GM18870 (cell line): ENCODE results near the gene RIMS4.

Source experiments
- ATAC-seq: cut with Tn5 transposase; IDR thresholded peaks from one replicate; pipeline ENCODE4 v1.9.1; 2021; ENCODE audit warnings: moderate library complexity; ENCODE audit not compliant: unreplicated experiment

RIMS4 gene

DNA sequence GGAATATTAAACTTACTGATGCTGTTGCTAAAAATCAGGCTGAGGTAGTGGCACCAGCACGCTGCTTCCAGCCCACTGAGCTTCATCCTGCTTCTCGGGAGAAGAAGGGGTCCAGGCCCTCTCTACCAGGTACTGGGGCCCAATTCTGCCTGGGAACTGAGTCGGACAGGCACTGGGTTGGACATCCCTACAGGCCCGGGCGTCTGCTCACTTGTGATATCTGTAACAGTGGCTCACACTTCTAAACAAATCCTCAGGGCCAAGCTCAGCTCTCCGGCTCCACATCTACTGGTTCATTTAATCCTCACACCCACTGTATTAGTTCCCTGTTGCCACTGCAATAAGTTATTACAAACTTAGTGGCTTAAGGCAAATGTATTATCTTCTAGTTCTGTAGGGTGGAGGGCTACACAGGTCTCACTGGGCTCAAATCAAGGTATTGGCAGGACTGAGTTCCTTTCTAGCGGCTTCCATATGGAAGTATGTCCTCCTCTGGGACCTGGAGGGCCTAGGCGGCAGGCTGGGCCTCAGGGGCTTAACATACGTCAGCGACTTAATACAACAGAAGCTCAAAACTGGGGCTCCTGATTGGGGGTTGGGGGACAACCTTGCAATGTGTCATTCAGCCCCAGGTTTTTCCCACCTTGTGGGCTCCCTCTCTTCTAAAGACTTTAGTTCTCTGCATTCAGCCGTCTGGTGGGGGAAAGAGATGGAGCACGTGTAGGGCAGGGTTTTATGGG is 66.3 kb downstream of the RIMS4 start:
- ATAC-seq, result no peak

DNA sequence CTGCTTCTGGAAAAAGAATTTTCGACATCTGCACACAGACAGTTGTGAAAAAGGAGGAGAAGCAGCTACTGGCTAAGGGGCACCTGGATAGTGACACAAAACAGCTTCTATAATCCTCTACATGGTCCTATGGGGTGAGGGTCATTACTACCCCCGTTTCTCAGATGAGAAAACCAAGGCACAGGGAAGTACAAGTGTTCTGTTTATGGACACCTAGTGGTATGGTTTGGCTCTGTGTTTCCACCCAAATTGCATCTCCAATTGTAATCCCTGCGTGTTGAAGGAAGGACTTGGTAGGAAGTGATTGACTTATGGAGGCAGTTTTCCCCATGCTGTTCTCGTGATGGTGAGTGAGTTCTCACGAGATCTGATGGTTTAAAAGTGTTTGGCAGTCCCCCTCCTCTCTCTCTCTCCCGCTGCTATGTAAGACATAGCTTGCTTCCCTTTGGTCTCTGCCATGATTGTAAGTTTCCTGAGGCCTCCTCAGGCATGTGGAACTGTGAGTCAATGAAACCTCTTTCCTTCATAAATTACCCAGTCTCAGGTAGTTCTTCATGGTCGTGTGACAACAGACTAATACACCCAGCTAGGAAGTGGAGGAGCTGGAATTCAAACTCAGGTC is 67.2 kb downstream of the RIMS4 start:
- no peak for ATAC-seq

DNA sequence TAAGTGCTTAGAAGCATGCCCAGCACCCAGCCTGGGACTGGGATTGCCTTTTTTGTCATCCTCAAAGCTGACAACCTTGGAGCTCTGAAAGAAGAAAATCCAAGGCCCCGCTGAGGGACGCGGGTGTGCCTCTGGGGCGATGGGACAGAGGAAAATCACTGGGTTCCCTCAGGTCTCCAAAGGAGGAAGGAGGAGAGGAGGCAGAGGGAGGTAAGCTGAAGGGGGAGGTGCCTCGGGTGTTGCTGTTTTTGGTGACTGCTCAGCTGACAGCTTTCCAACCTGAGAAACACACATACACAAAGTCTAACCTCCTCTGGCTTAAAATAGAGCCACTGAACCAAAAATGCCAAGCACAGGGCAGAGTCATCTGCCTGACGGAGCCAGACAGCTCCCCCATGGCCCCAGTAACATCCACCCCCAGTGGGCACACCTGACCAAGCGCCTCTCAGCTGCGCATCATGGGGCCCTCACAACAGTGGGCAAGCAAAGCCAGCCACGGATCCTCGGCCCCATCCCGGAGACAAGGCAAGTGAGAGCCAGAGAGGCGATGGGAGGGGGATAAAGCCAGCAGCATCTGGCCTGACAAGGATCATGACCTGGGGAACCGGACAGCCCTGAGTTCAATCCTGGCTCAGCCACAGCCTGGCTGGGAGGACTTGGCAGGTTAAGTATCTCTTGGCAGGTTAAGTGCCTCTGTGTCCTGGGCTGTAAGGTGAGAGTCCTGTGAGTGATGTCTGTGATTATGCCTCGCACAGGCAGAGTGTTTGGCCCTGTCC is 67.9 kb downstream of the RIMS4 start:
- no peak for ATAC-seq

GRCh38 chr20:44739942-44740341 is 70.4 kb downstream of the RIMS4 start:
- no peak for ATAC-seq

DNA sequence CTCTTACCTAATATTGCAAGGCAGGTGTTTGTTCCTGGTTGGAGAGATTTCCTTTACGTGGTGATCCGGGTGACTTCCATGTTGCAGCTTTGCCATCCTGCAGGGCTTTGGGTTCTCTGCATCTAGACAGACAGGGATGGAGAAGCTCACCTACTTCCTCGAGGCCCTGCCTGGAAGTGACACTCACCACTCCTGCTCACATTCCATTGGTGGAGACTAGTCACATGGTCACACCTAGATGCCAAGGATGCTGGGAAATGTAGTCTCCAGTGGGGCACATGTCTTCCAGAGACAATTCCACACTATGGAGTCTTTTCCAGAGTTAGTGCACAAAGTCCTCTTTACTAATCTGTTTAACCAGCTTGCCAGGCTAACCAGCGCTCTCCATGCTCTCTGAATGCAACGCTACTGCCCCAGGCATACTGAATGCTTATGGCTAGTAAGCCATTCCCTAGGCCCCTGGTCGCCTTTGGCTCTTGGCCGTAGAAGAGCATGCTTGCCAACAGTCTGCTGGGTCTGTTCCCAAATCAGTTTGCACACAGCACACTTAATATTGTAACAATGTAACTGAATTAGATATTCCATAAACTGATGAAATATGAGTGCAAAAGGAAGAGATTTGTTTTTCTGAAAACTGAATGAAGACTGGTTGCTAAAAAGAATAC is 71.4 kb downstream of the RIMS4 start:
- no peak for ATAC-seq

GRCh38 chr20:44737116-44737515 is 73.2 kb downstream of the RIMS4 start:
- ATAC-seq, result no peak

DNA sequence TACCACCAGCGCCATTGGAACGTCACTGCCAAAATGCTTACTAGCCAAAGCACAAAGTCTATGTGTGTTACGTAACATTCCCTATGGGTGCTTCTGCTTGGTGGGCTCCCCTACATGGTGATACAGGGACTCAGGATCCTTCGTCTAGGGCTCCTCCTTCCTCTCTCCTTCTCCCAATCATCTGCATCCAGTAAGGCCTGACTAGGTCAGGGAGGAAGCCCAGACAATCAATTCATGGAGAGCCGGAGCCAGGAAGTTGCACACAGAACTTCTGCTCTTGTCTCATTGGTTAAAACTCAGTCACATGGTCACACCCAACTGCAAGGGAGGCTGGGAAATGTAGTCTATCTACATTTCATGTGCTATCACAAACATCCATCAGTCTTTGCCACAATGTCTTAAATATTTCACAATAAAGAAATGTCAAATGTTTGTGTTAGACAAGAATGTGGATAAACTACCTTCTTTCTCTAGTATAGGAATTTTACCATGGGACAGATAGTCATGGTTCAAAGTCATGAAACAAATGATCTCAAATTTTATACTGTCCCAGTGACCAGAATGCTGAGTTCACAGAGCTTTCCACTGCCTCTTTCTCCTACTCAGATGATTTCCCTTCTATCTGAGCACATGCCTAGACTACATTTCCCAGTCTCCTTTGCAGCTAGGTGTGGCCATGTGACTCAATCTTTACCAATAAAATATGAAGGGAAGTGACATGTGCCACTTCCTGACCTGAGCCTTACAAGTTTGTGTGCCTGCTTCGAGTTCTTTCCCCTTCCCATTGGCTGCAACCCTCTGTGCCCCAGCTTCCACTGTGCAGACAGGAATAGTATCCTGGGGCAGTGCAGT is 74.0 kb downstream of the RIMS4 start:
- no peak for ATAC-seq

GRCh38 chr20:44735816-44736169 is 74.6 kb downstream of the RIMS4 start:
- ATAC-seq, result no peak

GRCh38 chr20:44734938-44735337 is 75.4 kb downstream of the RIMS4 start:
- no peak for ATAC-seq

DNA sequence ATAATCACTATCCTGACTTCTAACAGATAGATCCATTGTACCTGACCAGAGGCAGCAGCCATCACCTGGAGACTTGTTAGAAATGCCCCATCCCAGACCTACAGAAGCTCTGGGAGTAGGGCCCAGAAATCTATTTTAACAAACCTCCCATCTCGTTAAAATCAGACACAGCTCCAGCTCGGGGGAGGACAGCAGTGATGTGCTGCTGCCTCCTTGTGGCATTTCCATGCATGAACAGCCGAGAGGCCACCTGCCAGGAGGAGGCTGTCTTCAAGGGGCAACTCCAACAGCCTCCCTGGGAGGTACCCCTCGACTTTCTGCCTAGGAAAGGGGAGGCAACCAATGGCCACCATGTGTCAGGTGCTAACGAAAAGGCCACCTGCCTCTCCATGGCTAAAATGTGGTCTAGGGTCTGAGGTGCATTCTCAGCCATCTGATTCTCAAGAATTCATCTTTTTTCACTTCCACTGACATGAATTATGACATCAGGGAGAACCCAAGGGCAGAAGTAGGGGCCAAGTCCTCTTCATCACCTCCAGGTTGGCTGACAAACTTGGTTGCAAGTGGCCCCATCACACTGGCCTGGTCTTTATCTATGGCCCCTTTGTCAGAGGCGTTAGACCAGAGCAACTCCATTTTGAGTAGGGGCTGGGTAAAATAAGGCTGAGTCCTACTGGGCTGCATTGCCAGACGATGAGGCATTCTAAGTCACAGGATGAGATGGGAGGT is 76.8 kb downstream of the RIMS4 start:
- ATAC-seq, result no peak

DNA sequence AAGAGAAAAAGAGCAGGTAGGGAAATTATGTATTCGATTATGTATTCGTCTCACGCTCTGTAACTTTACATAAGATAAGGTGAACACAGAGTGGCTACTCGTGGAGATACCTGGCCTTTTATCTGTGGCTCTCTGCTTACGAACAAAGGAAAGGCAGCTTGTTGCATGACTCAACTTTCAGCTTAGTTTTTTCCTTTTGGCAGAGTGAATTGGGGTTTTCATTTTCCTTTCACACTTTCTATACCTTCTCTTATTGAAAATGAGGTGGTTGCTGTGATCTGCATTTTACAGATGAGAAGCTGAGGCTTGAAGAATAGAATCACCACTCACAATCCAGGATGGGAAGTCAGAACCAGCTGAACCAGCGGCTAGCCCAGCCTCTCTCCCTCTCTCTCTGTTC is 78.0 kb downstream of the RIMS4 start:
- no peak for ATAC-seq

- ATAC-seq, result no peak
Measured at GRCh38 chr20:44731657-44732056, 78.7 kb downstream of the RIMS4 start.

DNA sequence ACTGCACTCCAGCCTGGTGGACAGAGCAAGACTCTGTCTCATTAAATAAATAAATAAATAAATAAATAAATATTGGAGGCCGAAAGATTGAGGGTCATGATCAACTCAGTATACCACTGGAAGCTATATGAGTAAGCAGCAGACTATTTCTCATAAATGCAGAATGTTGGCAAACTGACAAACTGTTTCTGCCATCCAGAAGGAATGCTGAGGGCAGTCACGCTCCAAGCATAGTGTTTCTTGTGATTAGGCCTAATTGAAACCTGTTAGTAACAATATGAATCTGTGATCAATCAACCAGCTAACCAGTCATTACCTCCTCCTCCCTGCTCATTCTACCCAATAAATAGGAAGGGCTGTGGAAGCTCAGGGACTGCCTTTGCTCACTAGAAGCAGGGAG is 79.9 kb downstream of the RIMS4 start:
- ATAC-seq, result no peak

DNA sequence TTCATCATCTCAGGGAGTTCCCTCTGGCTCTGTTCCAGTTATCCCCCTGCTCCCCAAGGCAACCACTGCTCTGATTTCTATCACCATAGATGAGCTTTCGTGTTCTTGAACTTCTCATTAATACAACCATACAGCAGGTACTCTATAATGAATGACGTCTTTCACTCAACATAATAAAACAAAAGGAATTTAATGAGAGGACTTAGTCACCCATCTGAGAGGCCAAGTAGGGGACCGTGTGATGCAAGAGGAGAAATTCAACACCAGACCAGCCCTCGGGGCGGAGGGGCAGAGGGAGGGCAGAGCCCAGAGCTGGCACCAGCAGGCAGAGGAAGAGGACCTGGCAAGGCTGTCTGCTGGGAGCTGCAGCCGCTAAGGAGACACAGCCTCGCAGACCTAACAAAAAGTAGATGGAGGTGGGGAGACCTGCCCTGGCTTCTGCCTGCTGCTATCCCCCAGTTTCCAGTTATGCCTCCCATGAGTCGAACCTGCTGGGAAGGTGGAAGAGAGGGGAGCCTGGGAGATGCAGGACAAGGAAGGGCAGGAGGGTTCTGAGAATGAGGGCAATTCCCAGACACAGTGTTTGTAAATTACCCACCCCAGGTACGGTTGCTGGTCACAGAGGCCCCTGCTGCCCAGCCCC is 81.4 kb downstream of the RIMS4 start:
- ATAC-seq, result no peak

DNA sequence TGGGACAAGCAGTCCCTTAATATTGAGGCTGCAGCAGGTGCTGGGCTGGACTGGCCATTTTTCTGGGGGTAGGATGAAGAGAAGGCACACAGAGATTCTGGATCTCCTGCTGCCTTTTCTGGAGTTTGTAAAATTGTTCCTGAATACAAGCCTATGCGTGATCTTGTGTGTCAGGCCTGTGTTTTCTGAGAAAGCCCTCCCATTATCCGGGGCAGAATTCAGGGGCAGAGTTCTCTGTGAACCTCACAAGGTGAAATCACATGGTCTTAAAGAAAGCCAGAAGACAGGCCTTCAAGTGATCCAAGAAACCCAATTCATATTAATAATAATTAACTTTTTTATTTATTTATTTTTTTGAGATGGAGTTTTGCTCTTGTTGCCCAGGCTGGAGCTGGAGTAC is 82.7 kb downstream of the RIMS4 start:
- no peak for ATAC-seq

GRCh38 chr20:44727039-44727438 is 83.3 kb downstream of the RIMS4 start:
- ATAC-seq, result no peak

DNA sequence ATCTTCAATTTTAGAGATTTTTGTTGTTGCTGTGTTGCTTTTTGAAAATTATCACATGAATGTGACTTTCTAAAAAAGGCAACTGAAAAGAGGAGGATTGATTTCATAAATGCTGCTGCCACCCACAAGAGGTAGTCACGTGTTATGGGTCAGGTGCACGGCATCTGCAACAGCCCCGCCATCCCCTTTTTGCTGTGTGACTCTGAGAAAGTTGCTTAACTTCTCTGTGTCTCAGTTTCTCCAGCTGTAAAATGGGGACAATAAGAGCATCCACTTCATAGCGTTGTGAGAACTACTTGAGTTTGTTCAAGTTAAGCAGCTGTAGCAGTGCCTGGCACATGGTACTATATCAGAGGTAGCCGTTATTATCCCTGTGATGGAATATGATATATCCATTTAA is 84.5 kb downstream of the RIMS4 start:
- ATAC-seq, result no peak

- ATAC-seq, result no peak
Measured at GRCh38 chr20:44724423-44725091, 85.8 kb downstream of the RIMS4 start.

DNA sequence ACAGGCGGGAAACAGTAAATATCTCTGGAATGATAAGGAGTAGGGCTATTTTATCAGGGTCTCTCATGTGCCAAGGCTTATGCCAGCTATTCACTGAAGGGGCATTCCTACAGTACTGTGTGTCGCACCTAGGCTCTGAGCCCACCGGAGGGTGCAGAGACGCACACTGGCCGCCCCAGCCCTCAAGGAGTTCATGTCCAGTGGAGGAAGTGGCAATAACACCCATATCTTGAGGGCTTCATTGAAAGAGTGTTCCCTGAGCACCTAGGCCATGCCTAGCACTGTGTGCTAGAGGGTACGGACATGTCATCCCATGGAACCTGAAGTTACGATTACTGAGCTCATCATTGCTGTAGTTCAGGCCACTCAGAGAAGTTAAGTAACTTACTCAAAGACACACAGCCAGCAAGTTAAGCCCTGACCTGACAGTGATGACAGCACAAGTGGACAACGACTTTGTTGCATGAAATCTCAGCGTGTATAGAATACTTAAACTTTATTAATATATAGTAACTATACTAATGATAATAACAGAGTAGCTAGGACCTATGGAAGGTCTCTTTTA is 86.5 kb downstream of the RIMS4 start:
- ATAC-seq, result no peak
